Astrocyte (in vitro differentiated cells and primary cell): ENCODE results near the gene CPNE7. TPM values are rescaled to one million over a fixed set of nuclear protein-coding genes. Genes with fewer than 3 reads are reported as not detected.

Source experiments
- DNase-seq: peaks from one replicate; pipeline ENCODE4 v3.0.0-alpha.2; 2010; ENCODE audit warnings: low read depth
- FAIRE-seq: peaks from 2 replicates; lab custom pipeline; 2011; peaks lifted over from hg19 to GRCh38; lab: Jason Lieb, UNC
- H2AFZ ChIP-seq: 2 replicates; pipeline ENCODE4 v1.6.0; 2012; ENCODE audit warnings: low read depth, low read length, inconsistent platforms
- H3K27ac ChIP-seq: 2 replicates; pipeline ENCODE4 v1.5.1; 2011; ENCODE audit warnings: low read depth, low read length, inconsistent platforms
- H3K27me3 ChIP-seq: 2 replicates; pipeline ENCODE4 v1.6.0; 2011; ENCODE audit warnings: low read length, inconsistent platforms; ENCODE audit not compliant: insufficient read depth
- H3K36me3 ChIP-seq: 2 replicates; pipeline ENCODE4 v1.5.1; 2011; ENCODE audit warnings: low read length, inconsistent platforms; ENCODE audit not compliant: insufficient read depth
- H3K4me1 ChIP-seq: 2 replicates; pipeline ENCODE4 v1.5.1; 2011; ENCODE audit warnings: low read length, inconsistent platforms; ENCODE audit not compliant: insufficient read depth
- H3K4me2 ChIP-seq: 2 replicates; pipeline ENCODE4 v1.6.0; 2012; ENCODE audit warnings: low read length, inconsistent platforms
- H3K4me3 ChIP-seq: 2 replicates; pipeline ENCODE4 v1.5.1; 2011; ENCODE audit warnings: low read depth, mild to moderate bottlenecking, low read length, inconsistent platforms; ENCODE audit not compliant: insufficient read depth
- H3K79me2 ChIP-seq: 2 replicates; pipeline ENCODE4 v1.6.0; 2012; ENCODE audit warnings: mild to moderate bottlenecking, low read length, inconsistent platforms; ENCODE audit not compliant: insufficient read depth
- H3K9ac ChIP-seq: 2 replicates; pipeline ENCODE4 v1.6.0; 2012; ENCODE audit warnings: mild to moderate bottlenecking, low read length, inconsistent platforms
- H3K9me3 ChIP-seq: 2 replicates; pipeline ENCODE4 v1.5.1; 2012; ENCODE audit warnings: low read depth, mild to moderate bottlenecking, low read length, inconsistent platforms; ENCODE audit not compliant: insufficient read depth
- H4K20me1 ChIP-seq: 2 replicates; pipeline ENCODE4 v1.6.0; 2012; ENCODE audit warnings: low read length, inconsistent platforms; ENCODE audit not compliant: insufficient read depth
- H3K27ac Mint-ChIP-seq: one replicate; pipeline ENCODE4 v1.8.0; 2021; ENCODE audit warnings: mild to moderate bottlenecking, mixed read lengths; ENCODE audit not compliant: unreplicated experiment
- H3K27me3 Mint-ChIP-seq: one replicate; pipeline ENCODE4 v1.8.0; 2021; ENCODE audit warnings: low read depth, mixed read lengths; ENCODE audit not compliant: unreplicated experiment
- H3K36me3 Mint-ChIP-seq: one replicate; pipeline ENCODE4 v1.8.0; 2021; ENCODE audit warnings: low read depth, mixed read lengths; ENCODE audit not compliant: unreplicated experiment
- H3K4me1 Mint-ChIP-seq: one replicate; pipeline ENCODE4 v1.8.0; 2021; ENCODE audit warnings: low read depth, mixed read lengths; ENCODE audit not compliant: unreplicated experiment
- H3K4me3 Mint-ChIP-seq: one replicate; pipeline ENCODE4 v1.8.0; 2021; ENCODE audit warnings: mild to moderate bottlenecking, moderate library complexity, mixed read lengths; ENCODE audit not compliant: unreplicated experiment
- H3K9me3 Mint-ChIP-seq: one replicate; pipeline ENCODE4 v1.8.0; 2021; ENCODE audit warnings: mild to moderate bottlenecking, mixed read lengths; ENCODE audit not compliant: unreplicated experiment
- CTCF ChIP-seq: IDR thresholded peaks from 2 replicates; pipeline ENCODE4 v1.5.1; 2011; ENCODE audit warnings: low read depth, mild to moderate bottlenecking, inconsistent platforms, low read length, moderate library complexity; ENCODE audit not compliant: insufficient read depth
- EZH2 ChIP-seq: IDR thresholded peaks from 2 replicates; pipeline ENCODE4 v1.6.1; 2012; ENCODE audit warnings: mild to moderate bottlenecking, low read length, inconsistent platforms; ENCODE audit not compliant: insufficient read depth
- total RNA-seq: library from RNA; stranded (reverse); gene quantifications from 2 replicates; pipeline ENCODE4 v1.2.1, GENCODE V29; 2021

The CPNE7 gene
- total RNA-seq, 1 donor from 2014 or later, result 7.5 TPM

DNA sequence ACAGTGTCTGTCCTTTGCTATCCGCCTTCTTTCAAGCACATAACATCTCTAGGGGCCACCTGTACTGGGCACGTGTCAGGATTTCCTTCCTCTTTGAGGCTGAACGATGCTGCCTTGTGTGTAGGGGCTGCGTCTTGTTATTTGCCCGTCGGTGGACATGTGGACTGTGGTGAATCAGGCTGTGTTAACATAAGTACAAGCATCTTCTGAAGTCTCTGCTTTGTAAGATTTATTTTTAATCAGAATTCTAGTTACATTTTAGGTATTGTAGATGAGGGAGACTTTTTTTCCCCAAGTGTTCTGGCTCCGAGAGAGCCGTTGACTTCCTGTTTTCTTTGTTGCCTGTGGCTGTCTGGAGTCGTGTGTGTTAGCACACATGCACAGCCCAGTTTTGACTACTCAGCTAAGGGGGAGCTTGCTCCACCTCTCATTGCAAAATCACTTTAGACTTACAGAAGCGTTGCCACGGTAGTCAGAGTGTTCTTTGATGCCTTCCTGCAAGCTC lies 41.3 kb upstream of the CPNE7 start:
- Histone ChIP-seq H3K4me3 (no peak overlapping the region), H3K27ac (no peak overlapping the region), H3K79me2 (peaks cover 48% of the 10 kb centered on the region), H3K9me3 (no peaks in the 10 kb centered on the region), H4K20me1 (peaks cover 68% of the 10 kb centered on the region), H3K27me3 (no peaks in the 10 kb centered on the region), H3K9ac (no peak overlapping the region), H3K36me3 (peaks cover 41% of the 10 kb centered on the region), H3K4me2 (no peak overlapping the region), H2AFZ (no peak overlapping the region), H3K4me1 (peaks cover 14% of the 10 kb centered on the region)
- Mint-ChIP-seq H3K9me3 (no peaks in the 10 kb centered on the region), H3K4me3 (no peak overlapping the region), H3K27me3 (no peaks in the 10 kb centered on the region), H3K4me1 (no peaks in the 10 kb centered on the region), H3K27ac (no peak overlapping the region), H3K36me3 (peaks cover 8% of the 10 kb centered on the region)
- no peak for TF ChIP-seq CTCF
- no peak for TF ChIP-seq EZH2
- no peak for DNase-seq
- no peak for FAIRE-seq

- no peak overlapping the region for H3K4me2 ChIP-seq
- H3K27ac Mint-ChIP-seq, result no peak overlapping the region
- no peak for FAIRE-seq
Measured at GRCh38 chr16:89536371-89536770, 39.2 kb upstream of the CPNE7 start.

More at GRCh38 chr16:89536371-89536770, 39.2 kb upstream of the CPNE7 start:
- H3K4me1 Mint-ChIP-seq, result no peaks in the 10 kb centered on the region
- Histone ChIP-seq H3K27me3 (no peaks in the 10 kb centered on the region), H3K9me3 (no peaks in the 10 kb centered on the region), H2AFZ (no peak overlapping the region), H4K20me1 (peaks cover 67% of the 10 kb centered on the region), H3K27ac (no peak overlapping the region), H3K4me1 (peaks cover 14% of the 10 kb centered on the region), H3K9ac (no peak overlapping the region), H3K79me2 (peaks cover 47% of the 10 kb centered on the region), H3K4me3 (no peak overlapping the region), H3K36me3 (peaks cover 31% of the 10 kb centered on the region)
- H3K27me3 Mint-ChIP-seq, result no peaks in the 10 kb centered on the region
- DNase-seq, result no peak
- H3K36me3 Mint-ChIP-seq, result peaks cover 13% of the 10 kb centered on the region
- H3K4me3 Mint-ChIP-seq, result no peak overlapping the region
- no peaks in the 10 kb centered on the region for H3K9me3 Mint-ChIP-seq
- TF ChIP-seq EZH2 (no peak), CTCF (no peak)
